C4-2B (cell line): ENCODE data around the gene DEFB115.

Source experiments
- H3K27ac ChIP-seq: fragments of 450-650 bp; 2 replicates; pipeline ENCODE4 v1.5.1; 2017
- CTCF ChIP-seq: fragments of 450-650 bp; conservative IDR thresholded peaks from 2 replicates; pipeline ENCODE4 v1.5.1; 2017; ENCODE audit warnings: mild to moderate bottlenecking
- ZFX ChIP-seq: fragments of 450-650 bp; IDR thresholded peaks from 2 replicates; pipeline ENCODE4 v1.6.1; 2017

DEFB115 gene

DNA sequence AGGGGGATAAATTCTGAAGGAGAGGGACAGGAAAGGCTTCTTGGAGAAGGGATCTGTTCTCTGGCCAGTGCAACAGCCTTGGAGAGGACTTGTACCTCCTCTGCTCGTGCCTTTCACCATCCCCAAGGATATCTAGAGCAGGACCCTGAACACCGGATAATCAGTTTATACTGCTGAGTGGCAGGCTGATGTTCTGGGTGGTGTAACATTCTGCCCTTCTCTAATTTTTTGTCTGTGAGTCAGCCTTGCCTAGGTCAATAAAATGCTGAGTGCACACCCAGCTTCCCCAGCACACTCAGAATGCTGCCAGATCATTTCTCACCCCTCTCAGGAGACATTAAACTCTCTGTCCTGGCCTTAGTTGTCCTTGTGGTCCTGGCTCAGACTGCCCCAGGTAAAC lies at the start of gene DEFB115:
DEFB115 (plus strand) TSS at position 301 of the 400 bp plus-strand sequence; CDS start at position 301, 0 bp downstream.
- H3K27ac ChIP-seq, result no peak within 1 kb of the TSS
- TF ChIP-seq ZFX, result no peak
- TF ChIP-seq CTCF, result no peak

- TF ChIP-seq CTCF (no peak), ZFX (no peak)
- no peak overlapping the region for H3K27ac ChIP-seq
Measured at GRCh38 chr20:31236953-31237352, 20.5 kb upstream of the DEFB115 start.

GRCh38 chr20:31237763-31238162 lies 19.7 kb upstream of the DEFB115 start:
- no peak overlapping the region for H3K27ac ChIP-seq
- no peak for TF ChIP-seq CTCF
- TF ChIP-seq ZFX, result no peak

DNA sequence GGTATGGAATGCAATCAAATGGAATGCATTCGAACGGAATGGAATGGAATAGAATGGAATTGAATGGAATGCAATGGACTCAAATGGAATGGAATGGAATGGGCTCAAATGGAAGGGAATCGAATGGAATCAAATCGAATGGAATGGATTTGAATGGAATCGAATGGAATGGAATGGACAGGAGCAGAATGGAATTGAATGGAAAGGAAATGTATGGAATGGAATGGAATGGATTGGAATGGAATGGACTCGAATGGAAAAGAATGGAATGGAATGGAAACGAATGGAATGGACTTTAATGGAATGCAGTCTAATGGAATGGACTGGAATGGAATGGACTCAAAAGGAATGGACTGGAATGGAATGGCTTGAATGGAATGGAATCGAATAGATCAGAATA lies 18.3 kb upstream of the DEFB115 start:
- no peak overlapping the region for H3K27ac ChIP-seq
- TF ChIP-seq ZFX, result no peak
- TF ChIP-seq CTCF, result no peak

DNA sequence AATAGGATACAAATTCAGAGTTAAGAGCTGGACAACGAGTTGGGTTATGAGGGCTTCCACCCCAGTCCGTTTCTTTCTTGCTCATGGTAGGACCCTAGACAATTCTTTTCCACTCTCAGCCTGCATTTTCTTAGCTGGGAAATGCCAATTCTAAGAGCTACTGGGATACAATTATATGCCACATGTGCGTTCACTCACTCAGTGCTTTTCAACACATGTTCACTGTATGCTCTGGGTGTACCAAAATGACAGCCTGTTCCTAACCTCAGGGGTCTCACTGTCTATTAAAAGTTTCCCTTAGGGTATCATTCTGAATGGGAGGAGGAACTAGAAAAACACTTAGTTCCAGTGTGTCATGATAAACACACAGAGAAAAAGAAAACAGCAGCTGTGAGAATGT lies 505 bp upstream of the DEFB115 start:
- H3K27ac ChIP-seq, result no peak overlapping the region
- TF ChIP-seq CTCF, result no peak
- no peak for TF ChIP-seq ZFX

GRCh38 chr20:31260326-31260932 lies 3.0 kb downstream of the DEFB115 start:
- TF ChIP-seq CTCF (peak; percentile 84), ZFX (no peak)
- no peak overlapping the region for H3K27ac ChIP-seq

DNA sequence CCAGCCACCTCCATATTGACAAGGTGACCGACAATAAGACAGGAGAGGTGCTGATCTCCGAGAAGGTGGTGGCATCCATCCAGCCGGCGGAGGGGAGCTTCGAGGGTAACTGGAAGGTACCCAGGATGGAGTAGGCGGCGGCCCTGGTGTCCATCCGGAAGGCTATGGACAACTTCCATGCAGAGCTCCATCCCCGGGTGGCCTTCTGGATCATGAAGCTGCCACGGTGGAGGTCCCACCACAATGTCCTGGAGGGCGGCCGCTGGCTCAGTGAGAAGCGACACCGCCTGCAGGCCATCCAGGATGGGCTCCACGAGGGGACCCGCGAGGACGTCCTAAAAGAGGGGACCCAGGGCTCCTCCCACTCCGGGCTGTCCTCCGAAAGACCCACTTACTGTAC lies 17.0 kb downstream of the DEFB115 start:
- no peak overlapping the region for H3K27ac ChIP-seq
- no peak for TF ChIP-seq ZFX
- TF ChIP-seq CTCF, result no peak
